ENCODE measurements around the gene SUSD3. TPM values are rescaled to one million over a fixed set of nuclear protein-coding genes. Genes with fewer than 3 reads are reported as not detected.
A peak's percentile ranks its signal among the peaks of the same experiment; 100 is the strongest.

Gene SUSD3
- total RNA-seq, 2 donors from 2014 or later, result 1.6 to 11.8 TPM

- Histone ChIP-seq H3K4me1 (peaks cover 0 to 69% of the 10 kb centered on the region in 2 donors), H3K4me3 (peak overlapping the region; percentile 82 to 91), H3K27ac (peak overlapping the region; percentile 97 to 99), H3K27me3 (no peaks in the 10 kb centered on the region), H3K36me3 (no peaks in the 10 kb centered on the region), H3K9me3 (no peaks in the 10 kb centered on the region)
- DNase-seq (ENCODE audit: low spot score), result peak; percentile 90
- TF ChIP-seq CTCF (IDR thresholded peaks at IDR 0.05), result no peak
Observed at GRCh38 chr9:93132946-93133680, 74.6 kb downstream of the SUSD3 start.

GRCh38 chr9:93133681-93134014 lies 75.1 kb downstream of the SUSD3 start:
- DNase-seq (ENCODE audit: low spot score), result no peak
- Histone ChIP-seq H3K9me3 (no peaks in the 10 kb centered on the region), H3K36me3 (no peaks in the 10 kb centered on the region), H3K4me3 (peak overlapping the region; percentile 82 to 91), H3K27me3 (no peaks in the 10 kb centered on the region), H3K27ac (peak overlapping the region; percentile 97 to 99), H3K4me1 (peaks cover 0 to 64% of the 10 kb centered on the region in 2 donors)
- TF ChIP-seq CTCF (IDR thresholded peaks at IDR 0.05), result no peak

GRCh38 chr9:93134015-93134739 lies 75.7 kb downstream of the SUSD3 start, which contains the start of gene NINJ1:
NINJ1 (minus strand) TSS chr9:93134251; CDS start chr9:93134217, 34 bp downstream.
- TF ChIP-seq CTCF (IDR thresholded peaks at IDR 0.05), result peak in 1 of 2 donors; percentile 22
- Histone ChIP-seq H3K36me3 (no peaks in the 10 kb centered on the region), H3K27ac (peak within 1 kb of the TSS; percentile 97 to 99), H3K4me1 (peaks cover 0 to 59% of the 10 kb centered on the region in 2 donors), H3K4me3 (peak within 1 kb of the TSS; percentile 82 to 91), H3K9me3 (no peaks in the 10 kb centered on the region), H3K27me3 (no peaks in the 10 kb centered on the region)
- DNase-seq (ENCODE audit: low spot score), result peak; percentile 80

Other genes with a start within 250 kb of the SUSD3 start
- 1 to 10 TPM; 6.6 to 7.0 TPM for gene ZNF484, start 180.7 kb upstream of the SUSD3 start, total RNA-seq
- gene FGD3, start 111.2 kb upstream of the SUSD3 start, total RNA-seq, result 1 to 10 TPM; 2.2 to 3.3 TPM
- gene CARD19, start 37.5 kb downstream of the SUSD3 start, total RNA-seq, result 10 to 100 TPM; 21.2 to 46.8 TPM
- 10 to 100 TPM; 65.5 to 89.4 TPM for gene NINJ1, start 75.5 kb downstream of the SUSD3 start, total RNA-seq
- 100 to 1,000 TPM in 1 of 2 donors, 10 to 100 TPM in 1; 61.4 to 132 TPM for gene WNK2, start 125.4 kb downstream of the SUSD3 start, total RNA-seq